ENCODE data around the gene PLA2G4D.

GRCh38 chr15:42093966-42094365 lies 396 bp downstream of the PLA2G4D start:
- no peak for TF ChIP-seq CTCF (IDR thresholded peaks at IDR 0.05; ENCODE audit: low read length)
- no peak for TF ChIP-seq EZH2 (IDR thresholded peaks at IDR 0.05; ENCODE audit: borderline replicate concordance, low read length)
